Neural cell (in vitro differentiated cells): ENCODE measurements around the gene SH3PXD2A. TPM values are rescaled to one million over a fixed set of nuclear protein-coding genes. Genes with fewer than 3 reads are reported as not detected.

ENCODE experiments used
- H2AFZ ChIP-seq: fragments of 200-600, 300-800 bp; sonication (generic), shearing (Covaris generic); 2 replicates; pipeline ENCODE4 v1.6.0; 2014; ENCODE audit warnings: low read depth, mild to moderate bottlenecking, antibody characterized with exemption, low read length, moderate library complexity
- H3F3A ChIP-seq: fragments of 200-600 bp; shearing (Covaris generic); 2 replicates; pipeline ENCODE4 v1.6.1; 2016; ENCODE audit warnings: mild to moderate bottlenecking, moderate library complexity, mixed read lengths, antibody characterized with exemption, low read length; ENCODE audit not compliant: insufficient read depth, poor library complexity, severe bottlenecking
- H3K27ac ChIP-seq: fragments of 200-600, 300-800 bp; sonication (generic), shearing (Covaris generic); 2 replicates; pipeline ENCODE4 v1.5.1; 2014; ENCODE audit warnings: mild to moderate bottlenecking, low read length, moderate library complexity
- H3K27me3 ChIP-seq: fragments of 300-800, 200-600 bp; sonication (generic), shearing (Covaris generic); 2 replicates; pipeline ENCODE4 v1.6.0; 2014; ENCODE audit warnings: mild to moderate bottlenecking, low read depth, low read length, moderate library complexity; ENCODE audit not compliant: insufficient read depth
- H3K36me3 ChIP-seq: fragments of 300-800, 200-600 bp; sonication (generic), shearing (Covaris generic); 2 replicates; pipeline ENCODE4 v1.5.1; 2014; ENCODE audit warnings: mild to moderate bottlenecking, antibody characterized with exemption, low read length, moderate library complexity; ENCODE audit not compliant: insufficient read depth
- H3K4me2 ChIP-seq: fragments of 300-800, 200-600 bp; sonication (generic), shearing (Covaris generic); 2 replicates; pipeline ENCODE4 v1.6.0; 2014; ENCODE audit warnings: mild to moderate bottlenecking, low read length
- H3K4me3 ChIP-seq: fragments of 300-800, 200-600 bp; sonication (generic), shearing (Covaris generic); 2 replicates; pipeline ENCODE4 v1.5.1; 2014; ENCODE audit warnings: mild to moderate bottlenecking, low read length, moderate library complexity
- H3K79me2 ChIP-seq: fragments of 200-600 bp; shearing (Covaris generic); replicated peaks from 2 replicates; pipeline ENCODE4 v1.6.0; 2014; ENCODE audit warnings: mild to moderate bottlenecking, low read length, moderate library complexity; ENCODE audit not compliant: insufficient read depth
- H3K9ac ChIP-seq: fragments of 300-800, 200-600 bp; sonication (generic), shearing (Covaris generic); 2 replicates; pipeline ENCODE4 v1.6.1; 2016; ENCODE audit warnings: mild to moderate bottlenecking, low read length, mixed read lengths
- H3K9me2 ChIP-seq: fragments of 200-600 bp; shearing (Covaris generic); 2 replicates; pipeline ENCODE4 v1.6.1; 2016; ENCODE audit warnings: mild to moderate bottlenecking, low read length, mixed read lengths; ENCODE audit not compliant: insufficient read depth
- H3K9me3 ChIP-seq: fragments of 200-600, 300-800 bp; sonication (generic), shearing (Covaris generic); 2 replicates; pipeline ENCODE4 v1.6.1; 2016; ENCODE audit warnings: mild to moderate bottlenecking, mixed run types, low read length, moderate library complexity, mixed read lengths
- H4K20me1 ChIP-seq: fragments of 200-600 bp; shearing (Covaris generic); 2 replicates; pipeline ENCODE4 v1.6.1; 2016; ENCODE audit warnings: mild to moderate bottlenecking, mixed run types; ENCODE audit not compliant: insufficient read depth
- EP300 ChIP-seq: fragments of 450-650 bp; conservative IDR thresholded peaks from 2 replicates; pipeline ENCODE4 v1.6.1; 2014; ENCODE audit warnings: antibody characterized with exemption, mild to moderate bottlenecking, moderate library complexity; ENCODE audit not compliant: poor library complexity, severe bottlenecking
- EZH2 ChIP-seq: fragments of 200-600, 300-800 bp; shearing (Covaris generic), sonication (generic); IDR thresholded peaks from 2 replicates; pipeline ENCODE4 v1.6.1; 2014; ENCODE audit warnings: antibody characterized with exemption, low read length, borderline replicate concordance, mild to moderate bottlenecking; ENCODE audit not compliant: insufficient read depth, poor library complexity, severe bottlenecking
- MXI1 ChIP-seq: fragments of 450-650 bp; conservative IDR thresholded peaks from 2 replicates; pipeline ENCODE4 v1.6.1; 2014; ENCODE audit warnings: antibody characterized with exemption, mild to moderate bottlenecking; ENCODE audit not compliant: poor library complexity, severe bottlenecking
- POLR2AphosphoS5 ChIP-seq: IDR thresholded peaks from 2 replicates; pipeline ENCODE4 v1.6.1; 2012
- RAD21 ChIP-seq: fragments of 450-650 bp; conservative IDR thresholded peaks from 2 replicates; pipeline ENCODE4 v1.6.1; 2014; ENCODE audit warnings: antibody characterized with exemption, mild to moderate bottlenecking, moderate library complexity
- SMC3 ChIP-seq: fragments of 450-650 bp; conservative IDR thresholded peaks from 2 replicates; pipeline ENCODE4 v1.6.1; 2014; ENCODE audit warnings: antibody characterized with exemption, mild to moderate bottlenecking, moderate library complexity; ENCODE audit not compliant: poor library complexity
- TAF1 ChIP-seq: IDR thresholded peaks from 2 replicates; pipeline ENCODE4 v1.6.1; 2012; ENCODE audit warnings: low read depth
- polyA plus RNA-seq: library from polyadenylated mRNA; depleted of rRNA; stranded (reverse); fragments of >200 nt; gene quantifications from 2 replicates; pipeline ENCODE4 v1.2.3, GENCODE V29; 2014
- TF ChIP-seq, protein P1 (sequence below): IDR thresholded peaks from 2 replicates; pipeline ENCODE4 v1.6.1; 2012; ENCODE audit warnings: borderline replicate concordance
- TF ChIP-seq, protein P2 (sequence below): fragments of 450-650 bp; IDR thresholded peaks from 2 replicates; pipeline ENCODE4 v1.5.1; 2014; ENCODE audit warnings: antibody characterized with exemption, mild to moderate bottlenecking, moderate library complexity; ENCODE audit not compliant: poor library complexity, severe bottlenecking

SH3PXD2A gene
- polyA plus RNA-seq, 1 donor from 2014 or later: 5.2 TPM

DNA sequence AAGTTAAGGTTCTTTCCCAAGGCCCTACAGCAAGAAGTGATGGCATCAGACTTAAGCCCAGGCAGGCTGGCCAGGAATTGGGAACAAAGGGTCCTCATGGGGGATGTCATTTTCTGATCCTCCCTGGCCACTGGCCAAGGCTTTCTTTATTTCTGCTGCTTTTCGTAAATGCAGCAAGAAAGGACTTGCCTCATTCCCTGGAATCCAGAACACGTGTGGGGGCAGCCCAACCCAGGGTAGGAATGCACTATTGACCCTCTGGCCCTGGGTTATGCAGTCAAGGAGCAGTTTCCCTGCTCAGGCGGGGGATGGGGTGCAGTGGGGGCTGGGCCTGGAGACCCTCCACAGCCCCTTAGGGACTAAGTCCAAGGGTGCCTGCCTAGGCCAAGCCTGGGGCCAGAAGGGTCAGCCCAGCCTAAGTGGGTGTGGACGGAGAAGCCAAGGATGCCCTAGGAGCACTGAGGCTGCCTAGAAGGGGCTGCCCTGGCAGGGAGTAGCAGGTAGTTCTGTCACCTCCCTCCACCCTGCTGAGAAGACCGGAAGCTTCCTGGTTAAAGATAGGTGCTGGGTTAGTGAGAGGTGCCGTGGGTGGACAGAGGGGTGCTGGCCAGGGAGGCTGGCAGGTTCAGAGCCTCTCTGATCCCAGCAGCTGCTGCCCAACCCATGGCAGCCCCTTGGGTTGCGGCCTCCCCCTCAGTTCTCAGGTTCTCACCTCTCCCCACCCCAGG is 179.2 kb downstream of the SH3PXD2A start:
- Histone ChIP-seq H3K9me2 (no peaks in the 10 kb centered on the region), H3K27me3 (no peaks in the 10 kb centered on the region), H2AFZ (no peak overlapping the region), H3K4me3 (no peak overlapping the region), H3K9me3 (no peaks in the 10 kb centered on the region), H3K4me2 (no peak overlapping the region), H3K27ac (no peak overlapping the region), H3K9ac (no peak overlapping the region), H3F3A (no peaks in the 10 kb centered on the region), H3K36me3 (no peaks in the 10 kb centered on the region), H4K20me1 (no peaks in the 10 kb centered on the region), H3K79me2 (no peaks in the 10 kb centered on the region)
- TF ChIP-seq, protein P1, sequence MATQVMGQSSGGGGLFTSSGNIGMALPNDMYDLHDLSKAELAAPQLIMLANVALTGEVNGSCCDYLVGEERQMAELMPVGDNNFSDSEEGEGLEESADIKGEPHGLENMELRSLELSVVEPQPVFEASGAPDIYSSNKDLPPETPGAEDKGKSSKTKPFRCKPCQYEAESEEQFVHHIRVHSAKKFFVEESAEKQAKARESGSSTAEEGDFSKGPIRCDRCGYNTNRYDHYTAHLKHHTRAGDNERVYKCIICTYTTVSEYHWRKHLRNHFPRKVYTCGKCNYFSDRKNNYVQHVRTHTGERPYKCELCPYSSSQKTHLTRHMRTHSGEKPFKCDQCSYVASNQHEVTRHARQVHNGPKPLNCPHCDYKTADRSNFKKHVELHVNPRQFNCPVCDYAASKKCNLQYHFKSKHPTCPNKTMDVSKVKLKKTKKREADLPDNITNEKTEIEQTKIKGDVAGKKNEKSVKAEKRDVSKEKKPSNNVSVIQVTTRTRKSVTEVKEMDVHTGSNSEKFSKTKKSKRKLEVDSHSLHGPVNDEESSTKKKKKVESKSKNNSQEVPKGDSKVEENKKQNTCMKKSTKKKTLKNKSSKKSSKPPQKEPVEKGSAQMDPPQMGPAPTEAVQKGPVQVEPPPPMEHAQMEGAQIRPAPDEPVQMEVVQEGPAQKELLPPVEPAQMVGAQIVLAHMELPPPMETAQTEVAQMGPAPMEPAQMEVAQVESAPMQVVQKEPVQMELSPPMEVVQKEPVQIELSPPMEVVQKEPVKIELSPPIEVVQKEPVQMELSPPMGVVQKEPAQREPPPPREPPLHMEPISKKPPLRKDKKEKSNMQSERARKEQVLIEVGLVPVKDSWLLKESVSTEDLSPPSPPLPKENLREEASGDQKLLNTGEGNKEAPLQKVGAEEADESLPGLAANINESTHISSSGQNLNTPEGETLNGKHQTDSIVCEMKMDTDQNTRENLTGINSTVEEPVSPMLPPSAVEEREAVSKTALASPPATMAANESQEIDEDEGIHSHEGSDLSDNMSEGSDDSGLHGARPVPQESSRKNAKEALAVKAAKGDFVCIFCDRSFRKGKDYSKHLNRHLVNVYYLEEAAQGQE: no peak
- TF ChIP-seq SMC3 (no peak), POLR2AphosphoS5 (no peak), EZH2 (no peak), TAF1 (no peak), EP300 (no peak), MXI1 (no peak)
- TF ChIP-seq, protein P2, sequence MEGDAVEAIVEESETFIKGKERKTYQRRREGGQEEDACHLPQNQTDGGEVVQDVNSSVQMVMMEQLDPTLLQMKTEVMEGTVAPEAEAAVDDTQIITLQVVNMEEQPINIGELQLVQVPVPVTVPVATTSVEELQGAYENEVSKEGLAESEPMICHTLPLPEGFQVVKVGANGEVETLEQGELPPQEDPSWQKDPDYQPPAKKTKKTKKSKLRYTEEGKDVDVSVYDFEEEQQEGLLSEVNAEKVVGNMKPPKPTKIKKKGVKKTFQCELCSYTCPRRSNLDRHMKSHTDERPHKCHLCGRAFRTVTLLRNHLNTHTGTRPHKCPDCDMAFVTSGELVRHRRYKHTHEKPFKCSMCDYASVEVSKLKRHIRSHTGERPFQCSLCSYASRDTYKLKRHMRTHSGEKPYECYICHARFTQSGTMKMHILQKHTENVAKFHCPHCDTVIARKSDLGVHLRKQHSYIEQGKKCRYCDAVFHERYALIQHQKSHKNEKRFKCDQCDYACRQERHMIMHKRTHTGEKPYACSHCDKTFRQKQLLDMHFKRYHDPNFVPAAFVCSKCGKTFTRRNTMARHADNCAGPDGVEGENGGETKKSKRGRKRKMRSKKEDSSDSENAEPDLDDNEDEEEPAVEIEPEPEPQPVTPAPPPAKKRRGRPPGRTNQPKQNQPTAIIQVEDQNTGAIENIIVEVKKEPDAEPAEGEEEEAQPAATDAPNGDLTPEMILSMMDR: no peak

DNA sequence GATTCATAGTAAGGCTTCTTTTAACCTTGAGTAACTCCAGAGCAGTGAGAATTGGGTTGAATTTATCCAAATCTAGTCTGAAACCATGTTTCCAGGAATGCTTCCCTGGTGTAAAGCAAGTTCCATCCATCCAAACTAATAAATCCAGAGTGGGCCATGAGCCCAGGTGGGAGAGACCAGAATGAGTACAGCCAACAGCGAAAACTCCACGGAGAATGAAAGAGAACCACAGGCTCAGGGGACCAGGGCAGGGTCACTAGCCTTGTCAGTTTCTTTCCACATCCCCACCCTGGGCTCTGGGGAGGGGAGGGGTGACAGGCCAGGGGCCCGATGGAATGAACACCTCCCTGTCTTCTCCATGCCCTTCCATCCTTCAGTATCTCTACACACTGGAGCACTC is 181.8 kb downstream of the SH3PXD2A start:
- Histone ChIP-seq H3K4me2 (no peak overlapping the region), H3K4me3 (no peak overlapping the region), H3K27ac (no peak overlapping the region), H3K9ac (no peak overlapping the region), H3K9me3 (no peaks in the 10 kb centered on the region), H3K27me3 (no peaks in the 10 kb centered on the region), H3K79me2 (no peaks in the 10 kb centered on the region), H3K9me2 (no peaks in the 10 kb centered on the region), H2AFZ (no peak overlapping the region), H4K20me1 (no peaks in the 10 kb centered on the region), H3K36me3 (no peaks in the 10 kb centered on the region), H3F3A (no peaks in the 10 kb centered on the region)
- TF ChIP-seq MXI1 (no peak), TAF1 (no peak), SMC3 (no peak), EZH2 (no peak), RAD21 (no peak)
- TF ChIP-seq, protein P1: no peak
